GM12891 (cell line): ENCODE data around the gene C18orf63.
A peak's percentile ranks its signal among the peaks of the same experiment; 100 is the strongest.
"Not testable (repeated sequence)": the region's sequence is repeated elsewhere in the genome, so short reads cannot be mapped to it uniquely, and the experiment has no call there.

Source experiments
- DNase-seq: peaks from one replicate; pipeline ENCODE4 v3.0.0; 2011; ENCODE audit warnings: low spot score; ENCODE audit not compliant: insufficient read length
- FAIRE-seq: peaks from 2 replicates; lab custom pipeline; 2011; peaks lifted over from hg19 to GRCh38; lab: Jason Lieb, UNC
- PAX5 ChIP-seq: IDR thresholded peaks from 2 replicates; pipeline ENCODE4 v1.6.1; 2011; ENCODE audit warnings: low read length, moderate library complexity, mild to moderate bottlenecking; ENCODE audit not compliant: insufficient read depth, severe bottlenecking
- POLR2A ChIP-seq: IDR thresholded peaks from 2 replicates; pipeline ENCODE4 v1.6.1; 2011; ENCODE audit warnings: low read depth, low read length, control low read depth
- POLR2AphosphoS5 ChIP-seq: IDR thresholded peaks from 2 replicates; pipeline ENCODE4 v1.6.1; 2011; ENCODE audit warnings: low read depth, low read length, control low read depth
- POU2F2 ChIP-seq: IDR thresholded peaks from 2 replicates; pipeline ENCODE4 v1.6.1; 2011; ENCODE audit warnings: low read depth, mild to moderate bottlenecking, control low read depth, low read length, moderate library complexity
- SPI1 ChIP-seq: IDR thresholded peaks from 2 replicates; pipeline ENCODE4 v1.6.1; 2011; ENCODE audit warnings: low read depth, low read length, control low read depth
- TAF1 ChIP-seq: IDR thresholded peaks from 2 replicates; pipeline ENCODE4 v1.6.1; 2011; ENCODE audit warnings: low read depth, low read length, control low read depth

Gene C18orf63

GRCh38 chr18:74292541-74292858 is 23.1 kb upstream of the C18orf63 start:
- TF ChIP-seq POLR2AphosphoS5 (no peak), PAX5 (no peak), POLR2A (no peak), POU2F2 (no peak), SPI1 (no peak), TAF1 (no peak)
- FAIRE-seq (no peak), DNase-seq (no peak)

- DNase-seq, FAIRE-seq: not testable (repeated sequence)
These were observed 22.7 kb upstream of the C18orf63 start for GRCh38 chr18:74292982-74293381.

GRCh38 chr18:74294526-74294925 is 21.1 kb upstream of the C18orf63 start:
- TF ChIP-seq POLR2A (no peak), PAX5 (no peak), POU2F2 (no peak), POLR2AphosphoS5 (no peak), SPI1 (no peak), TAF1 (no peak)
- no peak for DNase-seq
- no peak for FAIRE-seq

- FAIRE-seq, result no peak
- TF ChIP-seq POLR2A (no peak), POLR2AphosphoS5 (no peak), POU2F2 (no peak), PAX5 (no peak), SPI1 (no peak), TAF1 (no peak)
- DNase-seq, result no peak
These were observed 16.5 kb upstream of the C18orf63 start for GRCh38 chr18:74299162-74299561.

GRCh38 chr18:74299746-74300145 is 15.9 kb upstream of the C18orf63 start:
- DNase-seq (no peak), FAIRE-seq (no peak)
- TF ChIP-seq PAX5, result no peak
- no peak for TF ChIP-seq POLR2AphosphoS5
- no peak for TF ChIP-seq SPI1
- no peak for TF ChIP-seq POU2F2
- TF ChIP-seq POLR2A, result no peak
- TF ChIP-seq TAF1, result no peak

- FAIRE-seq (no peak), DNase-seq (no peak)
- no peak for TF ChIP-seq TAF1
- no peak for TF ChIP-seq PAX5
- no peak for TF ChIP-seq POLR2AphosphoS5
- no peak for TF ChIP-seq POU2F2
- TF ChIP-seq POLR2A, result no peak
- no peak for TF ChIP-seq SPI1
These were observed 12.3 kb upstream of the C18orf63 start for GRCh38 chr18:74303306-74303705.

- FAIRE-seq (no peak), DNase-seq (no peak)
- TF ChIP-seq POLR2AphosphoS5 (no peak), SPI1 (no peak), POU2F2 (no peak), TAF1 (no peak), PAX5 (no peak)
These were observed 11.7 kb upstream of the C18orf63 start for GRCh38 chr18:74303936-74304335.

GRCh38 chr18:74310411-74310810 is 5.2 kb upstream of the C18orf63 start:
- FAIRE-seq (peak; percentile 74), DNase-seq (no peak)
- TF ChIP-seq POLR2AphosphoS5 (no peak), TAF1 (no peak), PAX5 (no peak), POU2F2 (no peak)

- FAIRE-seq (no peak), DNase-seq (no peak)
- TF ChIP-seq POU2F2, result no peak
- no peak for TF ChIP-seq POLR2A
- TF ChIP-seq SPI1, result no peak
- TF ChIP-seq POLR2AphosphoS5, result no peak
- TF ChIP-seq PAX5, result no peak
- no peak for TF ChIP-seq TAF1
These were observed 4.6 kb upstream of the C18orf63 start for GRCh38 chr18:74311000-74311399.

GRCh38 chr18:74314759-74315463 is 728 bp upstream of the C18orf63 start:
- DNase-seq (no peak), FAIRE-seq (no peak)
- TF ChIP-seq SPI1 (no peak), TAF1 (no peak), PAX5 (no peak)
